Type B pancreatic cell (in vitro differentiated cells): ENCODE measurements around the gene B9D1. TPM values are rescaled to one million over a fixed set of nuclear protein-coding genes. Genes with fewer than 3 reads are reported as not detected.

Experiments
- DNase-seq: peaks from one replicate; pipeline ENCODE4 v3.0.0; 2021; ENCODE audit warnings: mixed read lengths; ENCODE audit not compliant: unreplicated experiment; ENCODE audit errors: extremely low spot score
- H3K27ac Mint-ChIP-seq: 2 replicates; pipeline ENCODE4 v1.8.0; 2021; ENCODE audit warnings: mild to moderate bottlenecking, mixed read lengths
- H3K27me3 Mint-ChIP-seq: 2 replicates; pipeline ENCODE4 v1.8.0; 2021; ENCODE audit warnings: mixed read lengths
- H3K36me3 Mint-ChIP-seq: 2 replicates; pipeline ENCODE4 v1.8.0; 2021; ENCODE audit warnings: mixed read lengths
- H3K4me1 Mint-ChIP-seq: one replicate; pipeline ENCODE4 v1.8.0; 2021; ENCODE audit warnings: mixed read lengths; ENCODE audit not compliant: unreplicated experiment
- H3K4me3 Mint-ChIP-seq: 2 replicates; pipeline ENCODE4 v1.8.0; 2021; ENCODE audit warnings: mild to moderate bottlenecking, mixed read lengths
- H3K9me3 Mint-ChIP-seq: 2 replicates; pipeline ENCODE4 v1.8.0; 2021; ENCODE audit warnings: mixed read lengths
- CTCF ChIP-seq: fragments of 200-600 bp; sonication (generic); conservative IDR thresholded peaks from 2 replicates; pipeline ENCODE4 v1.5.0; 2021; ENCODE audit warnings: antibody characterized with exemption, mild to moderate bottlenecking
- total RNA-seq: library from RNA; stranded (reverse); gene quantifications from 2 replicates; pipeline ENCODE4 v1.2.1, GENCODE V29; 2021; ENCODE audit warnings: low replicate concordance

B9D1 gene
- total RNA-seq, 1 donor from 2014 or later = 23.2 TPM

- no peaks in the 10 kb centered on the region for H3K9me3 Mint-ChIP-seq
- no peaks in the 10 kb centered on the region for H3K27me3 Mint-ChIP-seq
- peaks cover 13% of the 10 kb centered on the region for H3K36me3 Mint-ChIP-seq
- H3K4me1 Mint-ChIP-seq = peaks cover 37% of the 10 kb centered on the region
- no peak for DNase-seq
- H3K27ac Mint-ChIP-seq = peak overlapping the region; percentile 99
- no peak for TF ChIP-seq CTCF
- H3K4me3 Mint-ChIP-seq = peak overlapping the region; percentile 98
Measured at GRCh38 chr17:19379361-19380065, 17.0 kb upstream of the B9D1 start.

- Mint-ChIP-seq H3K4me1 (peaks cover 36% of the 10 kb centered on the region), H3K27ac (peak within 1 kb of the TSS; percentile 99), H3K4me3 (peak within 1 kb of the TSS; percentile 98), H3K36me3 (peaks cover 8% of the 10 kb centered on the region), H3K9me3 (no peaks in the 10 kb centered on the region), H3K27me3 (no peaks in the 10 kb centered on the region)
- DNase-seq = no peak
- TF ChIP-seq CTCF = no peak
Measured at GRCh38 chr17:19378416-19379360, 16.2 kb upstream of the B9D1 start, which contains the start of gene MAPK7. MAPK7 (plus strand) TSS chr17:19378498; CDS start chr17:19378901, 403 bp downstream.

DNA sequence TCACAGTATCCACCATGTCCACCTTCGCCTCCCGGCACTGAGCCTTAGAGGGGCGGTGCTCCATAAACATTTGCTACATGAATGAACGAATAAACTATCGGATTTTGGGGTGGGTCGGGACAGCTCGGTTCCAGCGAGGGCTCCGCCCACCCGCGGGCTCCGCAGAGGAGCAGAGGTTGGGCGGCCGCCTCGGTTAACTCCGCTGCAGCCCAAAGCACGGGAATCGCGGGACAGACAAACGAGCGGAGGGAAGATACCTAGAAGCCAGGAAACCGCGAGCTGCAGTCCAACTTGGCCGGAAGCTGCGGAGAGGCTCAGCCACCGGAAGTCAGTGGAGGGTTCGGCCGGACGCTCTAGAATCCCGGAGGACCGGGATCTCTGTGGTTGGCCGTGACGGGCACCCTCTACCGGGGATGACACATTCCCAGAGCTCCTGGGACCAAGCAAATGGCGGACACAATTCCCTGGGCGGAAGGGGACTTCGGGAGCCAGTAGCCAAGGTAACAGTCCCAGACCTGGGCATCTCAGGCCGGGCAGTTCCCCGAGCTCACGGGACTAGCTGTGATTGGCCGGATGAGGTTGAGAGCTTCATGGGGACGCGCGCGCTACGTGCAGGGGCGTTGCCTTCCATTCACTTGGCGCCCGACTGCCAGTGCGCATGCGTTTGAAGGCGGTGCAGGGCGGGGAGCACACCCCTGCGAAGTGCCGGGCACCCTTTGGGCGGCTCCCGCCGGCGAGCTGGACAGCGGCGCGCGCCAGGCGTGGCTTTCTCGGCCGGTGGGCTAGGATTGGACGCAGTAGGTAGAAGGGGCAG is 15.3 kb upstream of the B9D1 start:
- peaks cover 8% of the 10 kb centered on the region for H3K36me3 Mint-ChIP-seq
- no peaks in the 10 kb centered on the region for H3K27me3 Mint-ChIP-seq
- H3K4me1 Mint-ChIP-seq = peaks cover 33% of the 10 kb centered on the region
- peak overlapping the region; percentile 99 for H3K27ac Mint-ChIP-seq
- peak overlapping the region; percentile 98 for H3K4me3 Mint-ChIP-seq
- TF ChIP-seq CTCF = no peak
- peak; percentile 99 for DNase-seq
- no peaks in the 10 kb centered on the region for H3K9me3 Mint-ChIP-seq

DNA sequence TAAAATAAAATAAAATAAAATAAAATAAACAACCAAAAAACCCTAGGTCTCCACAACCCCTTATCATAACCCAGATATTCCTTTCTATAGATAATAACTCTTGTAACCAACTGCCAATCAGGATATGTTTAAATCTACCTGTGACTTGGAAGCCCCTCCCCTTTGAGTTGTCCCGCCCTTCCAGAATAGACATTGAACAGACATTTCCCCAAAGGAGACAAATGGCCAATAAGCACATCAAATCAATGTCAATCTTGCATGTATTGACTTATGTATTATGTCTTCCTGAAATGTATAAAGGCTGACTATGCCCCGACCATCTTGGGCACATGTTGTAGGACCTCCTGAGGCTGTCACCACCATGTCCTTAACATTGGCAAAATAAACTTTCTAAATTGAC is 14.3 kb upstream of the B9D1 start:
- TF ChIP-seq CTCF = no peak
- no peak for DNase-seq
- Mint-ChIP-seq H3K36me3 (peaks cover 8% of the 10 kb centered on the region), H3K4me3 (peak overlapping the region; percentile 98), H3K4me1 (peaks cover 33% of the 10 kb centered on the region), H3K9me3 (no peaks in the 10 kb centered on the region), H3K27me3 (no peaks in the 10 kb centered on the region), H3K27ac (peak overlapping the region; percentile 99)

GRCh38 chr17:19375732-19376131 is 13.2 kb upstream of the B9D1 start:
- no peak for TF ChIP-seq CTCF
- peak overlapping the region; percentile 40 for H3K27ac Mint-ChIP-seq
- peaks cover 32% of the 10 kb centered on the region for H3K4me1 Mint-ChIP-seq
- no peaks in the 10 kb centered on the region for H3K9me3 Mint-ChIP-seq
- no peaks in the 10 kb centered on the region for H3K27me3 Mint-ChIP-seq
- peak overlapping the region; percentile 78 for H3K4me3 Mint-ChIP-seq
- peaks cover 3% of the 10 kb centered on the region for H3K36me3 Mint-ChIP-seq
- no peak for DNase-seq
